Fibroblast of lung (primary cell): ENCODE results near the gene KATNBL1. TPM values are rescaled to one million over a fixed set of nuclear protein-coding genes. Genes with fewer than 3 reads are reported as not detected.
A peak's percentile ranks its signal among the peaks of the same experiment; 100 is the strongest.

Source experiments
- DNase-seq, 2 donors: peaks; one replicate each; pipeline versions ENCODE4 v3.0.0 to v3.0.0-alpha.2; 2010; ENCODE audit warnings: low read depth in 2 of 2
- H2AFZ ChIP-seq: 2 replicates; pipeline ENCODE4 v1.5.1; 2012; ENCODE audit warnings: low read length, control low read depth, inconsistent platforms
- H3K27ac ChIP-seq: 2 replicates; pipeline ENCODE4 v1.5.1; 2011; ENCODE audit warnings: low read length, control low read depth; ENCODE audit not compliant: insufficient read depth
- H3K27me3 ChIP-seq: 2 replicates; pipeline ENCODE4 v1.5.1; 2011; ENCODE audit warnings: mild to moderate bottlenecking, low read length; ENCODE audit not compliant: control insufficient read depth, insufficient read depth
- H3K36me3 ChIP-seq: 2 replicates; pipeline ENCODE4 v1.5.1; 2011; ENCODE audit warnings: low read length; ENCODE audit not compliant: control insufficient read depth, insufficient read depth
- H3K4me1 ChIP-seq: 2 replicates; pipeline ENCODE4 v1.5.1; 2011; ENCODE audit warnings: low read length; ENCODE audit not compliant: control insufficient read depth, insufficient read depth; ENCODE audit errors: extremely low read depth
- H3K4me2 ChIP-seq: 2 replicates; pipeline ENCODE4 v1.5.1; 2011; ENCODE audit warnings: low read length, control low read depth; ENCODE audit not compliant: insufficient read depth; ENCODE audit errors: extremely low read depth
- H3K4me3 ChIP-seq, 4 experiments: fragments of 200-600 bp in 1 of 4; sonication (generic) in 1 of 4; replicated peaks in 1 of 4; 2 replicates each; pipeline ENCODE4 v1.5.1; 2011 to 2016; ENCODE audit warnings: low read length in 4 of 4, low read depth in 3 of 4, mild to moderate bottlenecking in 3 of 4, control low read depth in 2 of 4, inconsistent platforms in 1 of 4, mixed read lengths in 1 of 4; ENCODE audit not compliant: insufficient read depth in 1 of 4; ENCODE audit errors: control extremely low read depth in 1 of 4
- H3K79me2 ChIP-seq: 2 replicates; pipeline ENCODE4 v1.5.1; 2012; ENCODE audit warnings: mild to moderate bottlenecking, low read length, inconsistent platforms; ENCODE audit not compliant: control insufficient read depth, insufficient read depth
- H3K9ac ChIP-seq: 2 replicates; pipeline ENCODE4 v1.5.1; 2011; ENCODE audit warnings: mild to moderate bottlenecking, low read length, control low read depth; ENCODE audit not compliant: insufficient read depth
- H3K9me3 ChIP-seq: 2 replicates; pipeline ENCODE4 v1.5.1; 2012; ENCODE audit warnings: low read depth, low read length; ENCODE audit not compliant: control insufficient read depth, insufficient read depth
- H4K20me1 ChIP-seq: 2 replicates; pipeline ENCODE4 v1.5.1; 2011; ENCODE audit warnings: low read length; ENCODE audit not compliant: control insufficient read depth, insufficient read depth; ENCODE audit errors: extremely low read depth
- CTCF ChIP-seq, 2 donors: IDR thresholded peaks in 1 of 2; conservative IDR thresholded peaks in 1 of 2; 1 replicate in 1 of 2; 2 replicates in 1 of 2; pipeline ENCODE4 v1.5.1; 2011 to 2012; ENCODE audit warnings: low read length in 2 of 2, control low read depth in 1 of 2, inconsistent platforms in 1 of 2, low read depth in 1 of 2, mild to moderate bottlenecking in 1 of 2
- EZH2 ChIP-seq: IDR thresholded peaks from 2 replicates; pipeline ENCODE4 v1.5.1; 2012; ENCODE audit warnings: low read length, control low read depth, mild to moderate bottlenecking; ENCODE audit errors: missing control alignments
- polyA plus RNA-seq, 2 donors: library from polyadenylated mRNA; depleted of rRNA in 1 of 2; stranded (reverse) in 1 of 2; unstranded in 1 of 2; fragments of >200 nt; gene quantifications; 2 replicates each; pipeline ENCODE4 v1.2.1, GENCODE V29; 2011 to 2012; ENCODE audit warnings: missing spikeins in 1 of 2
- total RNA-seq: library from RNA; depleted of rRNA; stranded (reverse); fragments of >200 nt; gene quantifications from 2 replicates; pipeline ENCODE4 v1.2.1, GENCODE V29; 2014

KATNBL1 gene
- total and polyA plus RNA-seq, 2 donors (not counting 1 experiment from before 2014, with no cell fraction given): 26.4 to 35.0 TPM

GRCh38 chr15:34107315-34107714 is 102.6 kb downstream of the KATNBL1 start:
- Histone ChIP-seq H3K9me3 (no peaks in the 10 kb centered on the region), H3K27ac (no peak overlapping the region), H3K4me1 (peaks cover 3% of the 10 kb centered on the region), H3K27me3 (no peaks in the 10 kb centered on the region), H3K79me2 (peaks cover 5% of the 10 kb centered on the region), H3K4me3 (no peak overlapping the region), H3K4me2 (no peak overlapping the region), H2AFZ (no peak overlapping the region), H3K36me3 (no peaks in the 10 kb centered on the region), H4K20me1 (no peaks in the 10 kb centered on the region), H3K9ac (no peak overlapping the region)
- TF ChIP-seq CTCF (conservative IDR thresholded peaks at IDR 0.05 in 1 of 2, IDR thresholded peaks at IDR 0.05 in 1 of 2; ENCODE audit: low read depth in 1 of 2, low read length in 2 of 2): no peak
- TF ChIP-seq EZH2: no peak
- DNase-seq: no peak

- Histone ChIP-seq H3K4me1 (peaks cover 3% of the 10 kb centered on the region), H3K79me2 (peaks cover 7% of the 10 kb centered on the region), H3K27ac (no peak overlapping the region), H2AFZ (no peak overlapping the region), H3K9ac (no peak overlapping the region), H3K36me3 (no peaks in the 10 kb centered on the region), H3K4me3 (no peak overlapping the region), H3K9me3 (no peaks in the 10 kb centered on the region), H4K20me1 (no peaks in the 10 kb centered on the region), H3K4me2 (no peak overlapping the region), H3K27me3 (no peaks in the 10 kb centered on the region)
- DNase-seq: no peak
- no peak for TF ChIP-seq EZH2
- TF ChIP-seq CTCF (conservative IDR thresholded peaks at IDR 0.05 in 1 of 2, IDR thresholded peaks at IDR 0.05 in 1 of 2; ENCODE audit: low read depth in 1 of 2, low read length in 2 of 2): no peak
Observed at GRCh38 chr15:34106423-34106822, 103.5 kb downstream of the KATNBL1 start.

- H3K27ac ChIP-seq: peak overlapping the region; percentile 92
- no peaks in the 10 kb centered on the region for H4K20me1 ChIP-seq
- H3K36me3 ChIP-seq: peaks cover 2% of the 10 kb centered on the region
- no peak for TF ChIP-seq CTCF (conservative IDR thresholded peaks at IDR 0.05 in 1 of 2, IDR thresholded peaks at IDR 0.05 in 1 of 2; ENCODE audit: low read depth in 1 of 2, low read length in 2 of 2)
- TF ChIP-seq EZH2: no peak
- peaks cover 5% of the 10 kb centered on the region for H3K4me1 ChIP-seq
- no peaks in the 10 kb centered on the region for H3K27me3 ChIP-seq
- peak overlapping the region; percentile 84 for H2AFZ ChIP-seq
- H3K79me2 ChIP-seq: peaks cover 39% of the 10 kb centered on the region
- H3K9me3 ChIP-seq: no peaks in the 10 kb centered on the region
- peak overlapping the region; percentile 64 for H3K4me2 ChIP-seq
- peak overlapping the region; percentile 96 for H3K9ac ChIP-seq
- no peak for DNase-seq
- H3K4me3 ChIP-seq: peak overlapping the region; percentile 81 to 93 (median 86)
Observed at GRCh38 chr15:34102175-34102925, 107.5 kb downstream of the KATNBL1 start.
